GM19463 (cell line): Measurements from ENCODE around the gene UST.
A peak's percentile ranks its signal among the peaks of the same experiment; 100 is the strongest.

Source experiments
- ATAC-seq: cut with Tn5 transposase; IDR thresholded peaks from one replicate; pipeline ENCODE4 v1.9.1; 2021; ENCODE audit warnings: mild to moderate bottlenecking, moderate library complexity; ENCODE audit not compliant: unreplicated experiment

Gene UST

GRCh38 chr6:149075616-149076354 is 329.0 kb downstream of the UST start:
- ATAC-seq, result no peak

- no peak for ATAC-seq
Observed at GRCh38 chr6:149076355-149076734, 329.5 kb downstream of the UST start.

GRCh38 chr6:149077208-149077607 is 330.4 kb downstream of the UST start:
- no peak for ATAC-seq

GRCh38 chr6:149078211-149078782 is 331.5 kb downstream of the UST start:
- no peak for ATAC-seq

- ATAC-seq, result peak; percentile 32
Observed at GRCh38 chr6:149079456-149079855, 332.6 kb downstream of the UST start.

GRCh38 chr6:149079911-149080491 is 333.2 kb downstream of the UST start:
- peak; percentile 35 for ATAC-seq

- ATAC-seq, result no peak
Observed at GRCh38 chr6:149080511-149080910, 333.7 kb downstream of the UST start.

- no peak for ATAC-seq
Observed at GRCh38 chr6:149081281-149081680, 334.5 kb downstream of the UST start.

GRCh38 chr6:149082320-149082719 is 335.5 kb downstream of the UST start:
- ATAC-seq, result peak; percentile 74

GRCh38 chr6:149084026-149084425 is 337.2 kb downstream of the UST start:
- ATAC-seq, result no peak

GRCh38 chr6:149084808-149085556 is 338.2 kb downstream of the UST start:
- no peak for ATAC-seq

GRCh38 chr6:149085557-149085938 is 338.7 kb downstream of the UST start:
- no peak for ATAC-seq

- ATAC-seq, result no peak
Observed at GRCh38 chr6:149086363-149086762, 339.5 kb downstream of the UST start.

GRCh38 chr6:149087898-149088297 is 341.1 kb downstream of the UST start:
- ATAC-seq, result no peak

GRCh38 chr6:149088361-149088760 is 341.5 kb downstream of the UST start:
- no peak for ATAC-seq

- ATAC-seq, result no peak
Observed at GRCh38 chr6:149089510-149089909, 342.7 kb downstream of the UST start.

GRCh38 chr6:149090937-149091336 is 344.1 kb downstream of the UST start:
- no peak for ATAC-seq

GRCh38 chr6:149093643-149094042 is 346.8 kb downstream of the UST start:
- ATAC-seq, result no peak

- no peak for ATAC-seq
Observed at GRCh38 chr6:149094156-149094555, 347.3 kb downstream of the UST start.

- no peak for ATAC-seq
Observed at GRCh38 chr6:149094934-149095351, 348.1 kb downstream of the UST start.

- no peak for ATAC-seq
Observed at GRCh38 chr6:149095842-149096241, 349.0 kb downstream of the UST start.

GRCh38 chr6:149097794-149098193 is 351.0 kb downstream of the UST start:
- ATAC-seq, result no peak
